ENCODE results near the gene PCDH15.

PCDH15 gene

DNA sequence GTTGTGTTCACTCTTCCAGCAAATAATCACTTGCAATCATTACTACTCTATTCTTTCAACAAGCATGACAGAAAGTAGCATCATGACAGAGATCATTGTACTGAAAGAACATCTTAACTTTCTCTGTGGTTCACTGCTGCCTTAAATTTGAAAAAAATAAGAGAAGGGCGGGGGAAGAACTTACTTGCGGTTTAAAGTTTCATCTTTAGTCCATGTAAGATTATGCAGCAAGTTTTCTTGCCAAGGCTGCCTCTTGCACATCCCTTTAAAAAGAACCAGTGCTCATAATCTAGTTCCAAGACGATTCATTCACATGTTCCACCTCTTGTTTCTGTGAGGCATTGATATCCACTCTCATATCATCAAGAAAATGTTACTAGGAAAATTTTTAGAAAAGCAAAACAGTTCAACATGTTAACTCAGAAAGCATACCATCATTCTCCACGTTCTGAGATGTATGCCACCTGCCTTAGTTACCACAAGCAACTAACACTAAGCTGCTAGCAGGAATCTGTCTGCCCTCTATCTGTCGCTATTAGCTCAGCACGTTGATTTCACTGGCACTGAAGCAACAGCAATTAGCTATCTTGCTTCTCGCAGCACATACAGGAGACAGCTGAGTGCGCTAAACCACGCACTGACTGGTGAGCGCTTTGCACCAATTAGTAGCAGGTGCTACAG is at the start of gene PCDH15:
Gene PCDH15 (minus strand): TSS at position 491 of the 681 bp plus-strand sequence. CDS start 136,969 bp downstream, outside the sequence.
- peak; percentile 2 for DNase-seq (ENCODE audit: low spot score)

DNA sequence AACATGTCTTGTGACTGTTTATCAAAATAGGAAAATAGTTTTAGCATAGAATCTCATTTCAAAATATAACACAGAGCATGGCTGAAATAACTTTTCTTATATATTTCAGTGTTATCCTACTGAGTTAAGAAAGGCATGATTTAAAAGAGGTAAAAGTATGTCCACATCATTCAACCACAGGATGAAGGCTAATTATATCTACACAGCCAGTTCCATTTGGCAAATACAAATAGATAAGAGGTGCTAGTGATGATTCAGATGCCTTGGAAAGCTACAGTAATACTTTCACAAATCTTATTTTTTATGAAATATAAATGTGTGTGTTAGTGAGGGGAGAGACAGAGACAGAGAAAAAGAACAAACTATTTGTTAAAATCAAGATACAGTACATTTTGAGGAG is 42.9 kb upstream of the PCDH15 start:
- no peak for DNase-seq (ENCODE audit: low spot score)

DNA sequence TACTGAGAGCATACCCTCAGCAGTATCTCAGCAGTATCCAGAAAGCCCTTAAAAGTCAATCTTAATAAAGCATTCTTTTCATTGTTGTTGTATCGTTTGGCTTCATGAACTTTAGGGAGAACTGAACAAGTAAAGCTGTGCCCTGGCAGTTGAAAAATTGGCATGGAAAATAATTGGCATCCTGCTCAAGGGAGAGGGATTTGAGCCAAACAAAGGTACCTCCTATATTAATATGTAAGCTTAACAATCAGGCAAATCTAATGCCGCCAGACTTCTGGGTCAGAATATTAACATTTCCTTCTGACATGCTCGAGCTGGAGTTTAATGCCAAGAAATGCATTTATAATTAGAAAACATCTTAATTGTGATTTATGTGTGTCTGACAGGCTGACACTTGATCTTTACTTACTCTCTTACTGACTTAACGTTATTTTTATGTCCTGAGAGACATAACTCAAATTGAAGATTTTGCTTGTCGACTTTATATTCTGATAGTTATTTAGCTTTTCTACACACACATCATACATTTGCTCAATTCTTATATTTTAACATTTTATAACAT is 42.1 kb upstream of the PCDH15 start:
- no peak for DNase-seq (ENCODE audit: low spot score)

GRCh38 chr10:54837479-54837878 is 36.4 kb upstream of the PCDH15 start:
- DNase-seq (ENCODE audit: low spot score) = no peak

- no peak for DNase-seq (ENCODE audit: low spot score)
Observed at GRCh38 chr10:54833029-54833428, 32.0 kb upstream of the PCDH15 start.

DNA sequence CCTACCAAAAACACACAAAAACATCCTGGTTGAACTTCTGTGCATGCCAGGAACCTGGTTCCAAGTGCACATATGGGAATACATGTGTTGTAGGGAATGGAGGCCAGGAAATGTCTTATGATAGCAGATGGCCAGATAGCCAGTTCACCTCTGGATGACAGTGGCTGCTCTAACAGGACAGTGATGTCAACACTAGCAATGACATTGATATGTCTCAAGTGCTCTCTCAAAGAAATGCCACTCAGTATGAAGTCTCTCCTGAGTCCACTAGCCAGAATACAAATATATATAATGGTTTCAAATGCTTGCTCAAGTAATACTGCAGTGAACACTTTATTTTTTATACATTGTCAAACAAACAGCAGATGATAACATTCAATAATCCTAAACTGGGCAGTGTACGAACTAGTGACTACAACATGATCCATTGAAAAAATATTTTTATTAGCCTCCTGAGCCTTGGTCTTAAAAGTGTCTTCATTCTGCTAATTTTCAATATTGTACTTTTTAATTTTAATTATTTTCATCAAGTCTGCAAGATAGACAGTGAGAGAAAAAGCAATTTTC is 26.0 kb upstream of the PCDH15 start:
- no peak for DNase-seq (ENCODE audit: low spot score)

- DNase-seq (ENCODE audit: low spot score) = no peak
Observed at GRCh38 chr10:54815583-54815982, 14.6 kb upstream of the PCDH15 start.

DNA sequence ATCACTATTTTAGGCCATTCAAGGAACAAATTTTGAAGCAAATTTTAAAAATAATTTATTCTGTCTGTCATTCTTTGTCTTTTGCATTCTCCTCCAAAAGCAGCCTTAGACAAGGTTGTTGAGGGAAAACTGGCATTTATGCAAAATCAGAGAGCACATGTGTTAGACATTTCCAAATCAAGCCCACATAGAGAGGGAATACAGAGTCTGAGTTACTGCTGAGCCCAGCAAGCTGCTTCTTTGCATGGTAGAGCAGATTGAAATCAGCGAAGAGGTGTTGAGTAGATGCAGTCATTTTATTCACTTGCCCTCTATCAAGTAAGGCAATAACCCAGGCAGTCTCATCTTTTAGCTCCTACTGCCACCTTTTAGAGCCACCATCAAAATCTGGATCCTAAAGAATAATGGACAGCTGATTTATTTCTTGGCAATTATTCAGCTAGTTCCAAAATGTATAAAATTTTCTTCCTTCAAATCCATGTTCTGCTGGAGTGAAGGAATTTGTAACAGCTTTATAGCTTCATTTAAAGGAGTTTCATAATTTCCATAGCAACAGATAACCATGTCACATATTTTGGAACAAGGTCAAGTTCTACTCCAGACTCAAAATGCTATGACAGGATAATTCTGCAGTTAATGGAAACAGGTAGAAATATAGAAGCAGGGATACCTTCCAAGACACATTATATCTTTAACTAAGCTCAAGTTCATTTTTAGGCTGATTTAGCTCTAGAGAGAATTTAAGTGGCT is 7.3 kb upstream of the PCDH15 start:
- DNase-seq (ENCODE audit: low spot score) = no peak

DNA sequence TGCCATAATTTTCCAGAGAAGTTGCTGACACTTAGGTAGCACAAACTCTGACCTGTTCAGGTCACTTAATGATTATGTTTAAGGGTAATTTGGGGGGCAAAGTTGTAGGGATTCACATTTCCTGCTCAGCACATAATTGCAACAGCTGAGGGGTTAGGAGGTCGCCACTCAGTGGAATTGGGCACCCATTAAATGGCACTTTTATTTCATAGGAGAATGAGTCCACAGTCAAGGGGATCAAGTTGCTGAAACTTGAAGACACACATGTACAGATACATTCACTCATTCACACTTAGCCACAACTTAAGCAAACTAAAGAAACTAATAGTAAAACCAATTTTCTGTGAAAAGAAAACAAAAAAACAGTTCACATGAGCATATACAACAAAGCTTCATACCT is 1.5 kb downstream of the PCDH15 start:
- no peak for DNase-seq (ENCODE audit: low spot score)

GRCh38 chr10:54797636-54798321 is 3.3 kb downstream of the PCDH15 start:
- DNase-seq (ENCODE audit: low spot score) = no peak

DNA sequence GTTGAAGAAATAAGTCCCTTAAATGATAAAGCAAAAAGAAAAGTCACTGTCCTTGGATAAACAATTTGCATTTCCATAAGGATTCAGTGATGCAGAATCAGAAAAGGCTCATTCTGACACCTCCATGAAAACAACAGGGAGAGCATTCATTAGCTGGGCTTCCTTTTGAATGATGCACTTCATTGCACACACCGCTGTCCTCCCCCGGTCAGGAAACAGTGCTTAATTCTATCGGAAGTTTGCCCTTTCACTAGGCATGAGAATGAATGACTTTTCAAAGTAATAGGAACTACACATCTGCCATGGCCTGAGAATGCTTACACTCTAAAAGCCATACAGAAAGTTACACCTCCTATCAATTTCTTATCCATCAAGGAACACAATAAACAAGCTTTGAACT is 4.2 kb downstream of the PCDH15 start:
- DNase-seq (ENCODE audit: low spot score) = no peak

DNA sequence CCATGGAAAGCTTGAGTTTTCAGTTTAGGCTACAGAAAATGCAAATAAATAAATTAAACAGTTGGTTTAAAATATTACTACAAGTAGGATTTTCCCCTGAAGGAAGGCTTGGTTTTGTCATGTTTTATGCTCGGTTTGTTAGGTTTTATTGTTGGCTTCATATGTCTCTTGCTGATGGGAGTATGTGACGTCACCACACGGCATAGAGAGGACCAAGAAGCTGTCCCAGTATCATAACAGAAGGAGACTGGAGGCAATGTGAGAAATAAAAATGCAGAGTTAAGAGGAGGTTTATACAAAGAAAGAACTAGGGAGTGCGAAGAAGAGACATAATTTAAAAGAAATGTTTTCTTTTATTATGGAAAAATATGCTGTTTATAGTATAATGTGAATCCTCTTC is 24.4 kb downstream of the PCDH15 start:
- no peak for DNase-seq (ENCODE audit: low spot score)

GRCh38 chr10:54772468-54773122 is 28.4 kb downstream of the PCDH15 start:
- DNase-seq (ENCODE audit: low spot score) = no peak

DNA sequence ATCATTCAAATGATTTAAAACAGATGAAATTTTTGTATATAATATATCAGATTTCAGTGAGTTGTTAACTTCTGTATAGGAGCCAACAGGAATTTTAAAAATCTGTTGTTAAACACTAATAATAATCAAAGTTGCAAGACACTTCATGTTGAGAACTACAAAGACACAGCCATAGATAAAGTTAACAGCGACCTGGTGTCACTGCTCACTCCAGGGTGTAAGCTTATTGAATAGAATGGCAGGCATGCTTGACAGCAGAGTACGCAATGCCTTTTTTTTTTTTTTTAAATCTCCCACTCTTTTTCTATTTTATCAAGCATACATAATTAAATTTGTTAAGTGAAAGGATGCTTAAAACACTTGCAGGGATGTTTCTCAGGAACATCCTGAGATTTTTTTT is 32.0 kb downstream of the PCDH15 start:
- no peak for DNase-seq (ENCODE audit: low spot score)

DNA sequence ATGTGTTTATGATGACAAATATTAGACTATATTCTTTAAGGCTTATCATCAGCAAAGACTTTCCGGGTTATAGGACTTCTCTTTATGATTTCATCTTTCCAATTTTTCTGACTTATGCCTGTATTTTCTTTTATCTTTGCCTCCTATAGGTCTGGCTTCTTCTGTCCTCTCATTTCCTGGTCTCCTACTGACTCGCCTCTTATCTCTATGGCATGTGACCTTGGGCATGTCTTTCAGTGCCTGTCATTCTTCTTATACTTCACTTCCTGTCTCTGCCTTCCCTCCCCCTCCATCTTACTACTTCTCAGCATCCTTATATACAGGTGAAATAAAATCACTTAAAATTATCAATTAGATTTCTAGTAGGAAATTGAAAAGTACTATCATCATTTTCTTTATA is 42.2 kb downstream of the PCDH15 start:
- no peak for DNase-seq (ENCODE audit: low spot score)

DNA sequence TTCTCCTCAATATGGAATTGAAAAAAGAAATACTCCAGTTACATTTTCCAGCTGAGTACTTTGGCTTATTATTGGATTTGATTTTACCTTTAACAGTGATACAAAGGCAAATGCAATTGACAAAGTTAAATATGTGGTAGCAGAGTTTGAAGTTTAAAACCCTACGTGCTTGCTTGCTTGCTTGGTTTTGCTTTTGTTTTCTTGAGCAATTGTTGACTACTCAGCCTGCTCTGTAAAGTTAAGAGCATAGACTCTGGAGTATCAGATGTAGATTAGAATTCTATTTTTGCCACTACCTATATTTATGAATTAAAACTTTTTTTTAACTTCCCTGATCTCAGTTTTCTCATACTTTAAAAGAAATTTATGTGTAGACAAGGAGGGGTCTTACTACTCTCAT is 51.4 kb downstream of the PCDH15 start:
- no peak for DNase-seq (ENCODE audit: low spot score)

DNA sequence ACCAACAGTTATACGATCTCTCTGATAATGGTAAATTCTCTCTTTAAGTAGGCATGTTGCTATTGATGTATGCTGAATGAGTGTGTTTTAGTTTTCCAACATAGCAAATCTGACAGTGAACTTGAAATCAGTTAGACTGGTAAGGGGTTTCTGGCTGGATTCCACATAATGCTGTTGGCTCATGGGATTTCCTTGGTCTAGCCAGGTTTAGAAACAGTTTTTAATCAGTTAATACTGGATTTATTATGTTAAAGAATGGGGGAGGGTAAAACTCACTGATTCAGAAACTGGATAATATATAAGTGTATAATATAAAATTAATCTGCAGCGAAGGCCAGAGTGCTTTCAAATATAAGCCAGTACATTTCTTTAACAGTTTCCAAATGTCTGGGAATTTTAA is 55.6 kb downstream of the PCDH15 start:
- DNase-seq (ENCODE audit: low spot score) = no peak

- no peak for DNase-seq (ENCODE audit: low spot score)
Observed at GRCh38 chr10:54742416-54742815, 58.6 kb downstream of the PCDH15 start.

GRCh38 chr10:54728511-54728910 is 72.5 kb downstream of the PCDH15 start:
- no peak for DNase-seq (ENCODE audit: low spot score)

DNA sequence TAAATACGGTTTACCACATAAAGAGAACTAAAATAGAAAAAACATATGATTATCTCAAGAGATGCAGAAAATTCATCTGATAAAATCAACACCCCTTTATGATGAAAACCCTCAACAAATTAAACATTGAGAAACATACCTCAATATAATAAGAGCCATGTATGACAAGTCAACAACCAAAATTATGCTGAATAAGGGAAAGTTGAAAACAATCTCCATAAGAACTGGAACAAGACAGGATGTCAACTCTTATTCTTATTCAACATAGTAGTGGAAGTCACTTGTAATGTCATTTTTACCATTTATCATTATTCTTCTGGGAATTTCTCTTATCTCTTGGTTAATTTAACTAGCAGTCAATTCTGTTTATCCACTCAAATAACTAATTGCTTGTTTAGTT is 79.0 kb downstream of the PCDH15 start:
- no peak for DNase-seq (ENCODE audit: low spot score)

DNA sequence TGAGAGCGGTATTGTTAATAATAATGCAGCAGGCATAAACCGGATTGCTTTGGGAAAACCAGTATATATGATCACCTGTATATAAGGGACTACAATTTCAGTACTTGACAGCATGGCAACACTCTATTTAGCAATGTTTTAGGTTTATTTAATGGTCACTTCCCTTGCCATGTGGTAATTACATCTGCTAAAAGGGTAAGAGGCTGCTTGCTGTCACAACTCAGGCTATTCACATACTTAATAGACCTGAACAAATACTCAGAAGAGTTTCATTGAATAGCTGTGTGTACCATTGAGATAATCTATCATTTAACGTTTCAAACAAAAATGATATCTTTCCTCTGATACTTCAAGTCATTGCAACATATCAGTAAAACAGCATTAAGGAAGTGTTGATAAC is 90.1 kb downstream of the PCDH15 start:
- DNase-seq (ENCODE audit: low spot score) = no peak

- DNase-seq (ENCODE audit: low spot score) = no peak
Observed at GRCh38 chr10:54708591-54708990, 92.4 kb downstream of the PCDH15 start.
